Activated CD4-positive, CD25-positive, alpha-beta regulatory T cell (primary cell): ENCODE measurements around the gene SPATC1L.
A peak's percentile ranks its signal among the peaks of the same experiment; 100 is the strongest.
"Not testable (repeated sequence)": the region's sequence is repeated elsewhere in the genome, so short reads cannot be mapped to it uniquely, and the experiment has no call there.

Source experiments
- DNase-seq, 4 experiments: peaks; one replicate each; lab custom pipeline; 2025; lab: John Stamatoyannopoulos, UW

SPATC1L gene

GRCh38 chr21:46183337-46183909 lies 836 bp downstream of the SPATC1L start:
- DNase-seq = not testable (repeated sequence)

GRCh38 chr21:46182548-46183336 lies 1.5 kb downstream of the SPATC1L start:
- no peak for DNase-seq

- no peak for DNase-seq
Measured at GRCh38 chr21:46181953-46182547, 2.2 kb downstream of the SPATC1L start.

GRCh38 chr21:46181436-46181835 lies 2.8 kb downstream of the SPATC1L start:
- DNase-seq = no peak

GRCh38 chr21:46180778-46181391 lies 3.4 kb downstream of the SPATC1L start:
- no peak for DNase-seq

- DNase-seq = no peak
Measured at GRCh38 chr21:46180079-46180722, 4.1 kb downstream of the SPATC1L start.

- no peak for DNase-seq
Measured at GRCh38 chr21:46179708-46180078, 4.6 kb downstream of the SPATC1L start.

- DNase-seq = no peak
Measured at GRCh38 chr21:46178961-46179360, 5.3 kb downstream of the SPATC1L start.

- not testable (repeated sequence) for DNase-seq
Measured at GRCh38 chr21:46176443-46177129, 7.7 kb downstream of the SPATC1L start.

- DNase-seq = no peak
Measured at GRCh38 chr21:46173573-46173972, 10.7 kb downstream of the SPATC1L start.

GRCh38 chr21:46172863-46173528 lies 11.3 kb downstream of the SPATC1L start:
- DNase-seq = no peak

GRCh38 chr21:46171996-46172862 lies 12.0 kb downstream of the SPATC1L start:
- DNase-seq = no peak

GRCh38 chr21:46171585-46171984 lies 12.7 kb downstream of the SPATC1L start:
- DNase-seq = no peak

- peak in 2 of 4 experiments; percentile 25 to 33 for DNase-seq
Measured at GRCh38 chr21:46170436-46171193, 13.6 kb downstream of the SPATC1L start.

- no peak for DNase-seq
Measured at GRCh38 chr21:46168659-46169386, 15.4 kb downstream of the SPATC1L start.

GRCh38 chr21:46168238-46168637 lies 16.0 kb downstream of the SPATC1L start:
- no peak for DNase-seq

GRCh38 chr21:46165098-46165497 lies 19.2 kb downstream of the SPATC1L start:
- DNase-seq = no peak

GRCh38 chr21:46163380-46163779 lies 20.9 kb downstream of the SPATC1L start:
- DNase-seq = no peak
